ENCODE results near the gene ERFL.

ERFL gene

GRCh38 chr19:41969772-41970458 lies 41.7 kb upstream of the ERFL start:
- no peaks in the 10 kb centered on the region for H3K9me3 ChIP-seq (ENCODE audit: insufficient read depth, low read length)
- no peaks in the 10 kb centered on the region for H3K27me3 ChIP-seq (ENCODE audit: low read depth, low read length)
- no peak overlapping the region for H3K9ac ChIP-seq (ENCODE audit: low read length)
- TF ChIP-seq CTCF (IDR thresholded peaks at IDR 0.05; ENCODE audit: low read depth, low read length): no peak
- no peaks in the 10 kb centered on the region for H3K36me3 ChIP-seq (replicated peaks; ENCODE audit: low read depth, low read length)
- no peak overlapping the region for H2AFZ ChIP-seq (ENCODE audit: low read depth, low read length)
- no peak overlapping the region for H3K4me2 ChIP-seq (ENCODE audit: low read length)
- H3K27ac ChIP-seq (ENCODE audit: low read length): no peak overlapping the region
- H3K4me3 ChIP-seq (ENCODE audit: low read length): no peak overlapping the region
- H4K20me1 ChIP-seq (ENCODE audit: insufficient read depth, low read length): no peaks in the 10 kb centered on the region
- H3K79me2 ChIP-seq (ENCODE audit: low read length): no peaks in the 10 kb centered on the region
- H3K4me1 ChIP-seq (ENCODE audit: low read length): no peaks in the 10 kb centered on the region

- no peak overlapping the region for H3K4me3 ChIP-seq (ENCODE audit: low read length)
- TF ChIP-seq EZH2phosphoT487 (IDR thresholded peaks at IDR 0.05; ENCODE audit: low read depth) (no peak), CTCF (IDR thresholded peaks at IDR 0.05; ENCODE audit: low read depth, low read length) (no peak)
- H2AFZ ChIP-seq (ENCODE audit: low read depth, low read length): no peak overlapping the region
- H3K36me3 ChIP-seq (replicated peaks; ENCODE audit: low read depth, low read length): no peaks in the 10 kb centered on the region
- no peaks in the 10 kb centered on the region for H3K4me1 ChIP-seq (ENCODE audit: low read length)
- no peaks in the 10 kb centered on the region for H3K79me2 ChIP-seq (ENCODE audit: low read length)
- H3K4me2 ChIP-seq (ENCODE audit: low read length): no peak overlapping the region
- H3K27me3 ChIP-seq (ENCODE audit: low read depth, low read length): no peaks in the 10 kb centered on the region
- H4K20me1 ChIP-seq (ENCODE audit: insufficient read depth, low read length): no peaks in the 10 kb centered on the region
- no peak overlapping the region for H3K9ac ChIP-seq (ENCODE audit: low read length)
- H3K27ac ChIP-seq (ENCODE audit: low read length): no peak overlapping the region
- H3K9me3 ChIP-seq (ENCODE audit: insufficient read depth, low read length): no peaks in the 10 kb centered on the region
These were observed 40.7 kb upstream of the ERFL start for GRCh38 chr19:41968751-41969595.

- H3K27ac ChIP-seq (ENCODE audit: low read length): no peak overlapping the region
- TF ChIP-seq CTCF (IDR thresholded peaks at IDR 0.05; ENCODE audit: low read depth, low read length) (no peak), EZH2phosphoT487 (IDR thresholded peaks at IDR 0.05; ENCODE audit: low read depth) (no peak)
- H3K9ac ChIP-seq (ENCODE audit: low read length): no peak overlapping the region
- no peaks in the 10 kb centered on the region for H3K4me1 ChIP-seq (ENCODE audit: low read length)
- H3K4me3 ChIP-seq (ENCODE audit: low read length): no peak overlapping the region
- H2AFZ ChIP-seq (ENCODE audit: low read depth, low read length): no peak overlapping the region
- no peak overlapping the region for H3K4me2 ChIP-seq (ENCODE audit: low read length)
- H3K27me3 ChIP-seq (ENCODE audit: low read depth, low read length): no peaks in the 10 kb centered on the region
- no peaks in the 10 kb centered on the region for H4K20me1 ChIP-seq (ENCODE audit: insufficient read depth, low read length)
- no peaks in the 10 kb centered on the region for H3K36me3 ChIP-seq (replicated peaks; ENCODE audit: low read depth, low read length)
- no peaks in the 10 kb centered on the region for H3K9me3 ChIP-seq (ENCODE audit: insufficient read depth, low read length)
- no peaks in the 10 kb centered on the region for H3K79me2 ChIP-seq (ENCODE audit: low read length)
These were observed 39.0 kb upstream of the ERFL start for GRCh38 chr19:41967054-41967783.

GRCh38 chr19:41965106-41965505 lies 36.9 kb upstream of the ERFL start:
- H3K9me3 ChIP-seq (ENCODE audit: insufficient read depth, low read length): no peaks in the 10 kb centered on the region
- no peaks in the 10 kb centered on the region for H4K20me1 ChIP-seq (ENCODE audit: insufficient read depth, low read length)
- no peaks in the 10 kb centered on the region for H3K79me2 ChIP-seq (ENCODE audit: low read length)
- no peaks in the 10 kb centered on the region for H3K27me3 ChIP-seq (ENCODE audit: low read depth, low read length)
- H3K4me1 ChIP-seq (ENCODE audit: low read length): no peaks in the 10 kb centered on the region
- no peak overlapping the region for H2AFZ ChIP-seq (ENCODE audit: low read depth, low read length)
- no peaks in the 10 kb centered on the region for H3K36me3 ChIP-seq (replicated peaks; ENCODE audit: low read depth, low read length)
- H3K4me3 ChIP-seq (ENCODE audit: low read length): no peak overlapping the region
- TF ChIP-seq EZH2phosphoT487 (IDR thresholded peaks at IDR 0.05; ENCODE audit: low read depth) (no peak), CTCF (IDR thresholded peaks at IDR 0.05; ENCODE audit: low read depth, low read length) (no peak)
- no peak overlapping the region for H3K9ac ChIP-seq (ENCODE audit: low read length)
- H3K4me2 ChIP-seq (ENCODE audit: low read length): no peak overlapping the region
- no peak overlapping the region for H3K27ac ChIP-seq (ENCODE audit: low read length)

Data from OCI-LY3 (cell line).